ENCODE data around the gene PLEKHM2.
A peak's percentile ranks its signal among the peaks of the same experiment; 100 is the strongest.

PLEKHM2 gene

GRCh38 chr1:15684042-15684461 lies at the start of gene PLEKHM2:
PLEKHM2 (plus strand) TSS chr1:15684320; CDS start chr1:15684559, 239 bp downstream.
- peak; percentile 68 for DNase-seq (ENCODE audit: extremely low read depth, insufficient read length)
- Histone ChIP-seq H3K36me3 (ENCODE audit: control insufficient read depth, insufficient read depth, low read length) (no peaks in the 10 kb centered on the region; the same call in 1 of the 2 replicates), H3K4me3 (replicated peaks; ENCODE audit: low read depth, low read length) (peak within 1 kb of the TSS; percentile 85), H3K27me3 (replicated peaks; ENCODE audit: control insufficient read depth, insufficient read depth, low read length) (no peaks in the 10 kb centered on the region)
- TF ChIP-seq CTCF (IDR thresholded peaks at IDR 0.05; ENCODE audit: insufficient read depth, low read length, poor library complexity, severe bottlenecking) = no peak

GRCh38 chr1:15636436-15636835 lies 47.7 kb upstream of the PLEKHM2 start:
- Histone ChIP-seq H3K27me3 (replicated peaks; ENCODE audit: control insufficient read depth, insufficient read depth, low read length) (no peaks in the 10 kb centered on the region), H3K4me3 (replicated peaks; ENCODE audit: low read depth, low read length) (no peak overlapping the region), H3K36me3 (ENCODE audit: control insufficient read depth, insufficient read depth, low read length) (peaks cover 21% of the 10 kb centered on the region)
- DNase-seq (ENCODE audit: extremely low read depth, insufficient read length) = no peak
- TF ChIP-seq CTCF (IDR thresholded peaks at IDR 0.05; ENCODE audit: insufficient read depth, low read length, poor library complexity, severe bottlenecking) = no peak

GRCh38 chr1:15637826-15638225 lies 46.3 kb upstream of the PLEKHM2 start:
- TF ChIP-seq CTCF (IDR thresholded peaks at IDR 0.05; ENCODE audit: insufficient read depth, low read length, poor library complexity, severe bottlenecking) = no peak
- no peak for DNase-seq (ENCODE audit: extremely low read depth, insufficient read length)
- H3K36me3 ChIP-seq (ENCODE audit: control insufficient read depth, insufficient read depth, low read length) = peaks cover 21% of the 10 kb centered on the region
- no peaks in the 10 kb centered on the region for H3K27me3 ChIP-seq (replicated peaks; ENCODE audit: control insufficient read depth, insufficient read depth, low read length)
- H3K4me3 ChIP-seq (replicated peaks; ENCODE audit: low read depth, low read length) = no peak overlapping the region

- no peak overlapping the region for H3K4me3 ChIP-seq (replicated peaks; ENCODE audit: low read depth, low read length)
- TF ChIP-seq CTCF (IDR thresholded peaks at IDR 0.05; ENCODE audit: insufficient read depth, low read length, poor library complexity, severe bottlenecking) = no peak
- no peaks in the 10 kb centered on the region for H3K27me3 ChIP-seq (replicated peaks; ENCODE audit: control insufficient read depth, insufficient read depth, low read length)
- no peak for DNase-seq (ENCODE audit: extremely low read depth, insufficient read length)
- H3K36me3 ChIP-seq (ENCODE audit: control insufficient read depth, insufficient read depth, low read length) = peaks cover 14% of the 10 kb centered on the region
Measured at GRCh38 chr1:15639262-15639661, 44.9 kb upstream of the PLEKHM2 start.

- no peak for TF ChIP-seq CTCF (IDR thresholded peaks at IDR 0.05; ENCODE audit: insufficient read depth, low read length, poor library complexity, severe bottlenecking)
- Histone ChIP-seq H3K27me3 (replicated peaks; ENCODE audit: control insufficient read depth, insufficient read depth, low read length) (no peaks in the 10 kb centered on the region), H3K4me3 (replicated peaks; ENCODE audit: low read depth, low read length) (no peak overlapping the region), H3K36me3 (ENCODE audit: control insufficient read depth, insufficient read depth, low read length) (peaks cover 15% of the 10 kb centered on the region)
- no peak for DNase-seq (ENCODE audit: extremely low read depth, insufficient read length)
Measured at GRCh38 chr1:15639931-15640330, 44.2 kb upstream of the PLEKHM2 start.

GRCh38 chr1:15640667-15641066 lies 43.5 kb upstream of the PLEKHM2 start:
- no peak overlapping the region for H3K4me3 ChIP-seq (replicated peaks; ENCODE audit: low read depth, low read length)
- no peak for DNase-seq (ENCODE audit: extremely low read depth, insufficient read length)
- peaks cover 16% of the 10 kb centered on the region for H3K36me3 ChIP-seq (ENCODE audit: control insufficient read depth, insufficient read depth, low read length)
- TF ChIP-seq CTCF (IDR thresholded peaks at IDR 0.05; ENCODE audit: insufficient read depth, low read length, poor library complexity, severe bottlenecking) = no peak
- no peaks in the 10 kb centered on the region for H3K27me3 ChIP-seq (replicated peaks; ENCODE audit: control insufficient read depth, insufficient read depth, low read length)

Data from GM06990 (cell line).